ENCODE results near the gene CELA3B. TPM values are rescaled to one million over a fixed set of nuclear protein-coding genes. Genes with fewer than 3 reads are reported as not detected.
"Not testable (repeated sequence)": the region's sequence is repeated elsewhere in the genome, so short reads cannot be mapped to it uniquely, and the experiment has no call there.

The CELA3B gene
- total and polyA plus RNA-seq, 2 of the 13 experiments (the other 11 are each of a cell fraction or from before 2014, with no cell fraction given), result 0.34 TPM; not detected in 1

GRCh38 chr1:22003959-22004358 is 27.1 kb downstream of the CELA3B start:
- POLR2A ChIA-PET; H3K27ac ChIP-seq (ENCODE audit: extremely low read length, insufficient read depth, low read length); intact Hi-C loops (cut with micrococcal nuclease; ENCODE audit: unreplicated experiment); FAIRE-seq; CTCF ChIA-PET (ENCODE audit: low intra/inter-chr PET ratio, low total read pairs); DNase-seq (ENCODE audit: low spot score); H3K27me3 ChIP-seq (ENCODE audit: control insufficient read depth in 1 of 2, insufficient read depth in 2 of 2, low read length in 2 of 2); H3K36me3 ChIP-seq (replicated peaks in 1 of 2; ENCODE audit: control insufficient read depth in 1 of 2, insufficient read depth in 2 of 2, low read length in 2 of 2); H3K4me3 ChIP-seq (replicated peaks in 1 of 3; ENCODE audit: insufficient read depth in 1 of 3, low read depth in 2 of 3, low read length in 3 of 3); in situ Hi-C loops (cut with HindIII; ENCODE audit: extremely low pct_ligation_motif_present, low pct_unique_long_range_greater_than_20kb); H2AFZ ChIP-seq (ENCODE audit: low read length); BruUV-seq (replicated peaks); H3K9ac ChIP-seq (ENCODE audit: insufficient read depth, low read depth, low read length); ATAC-seq; H3K9me3 ChIP-seq (ENCODE audit: low read length); H4K20me1 ChIP-seq (ENCODE audit: insufficient read depth, low read length); H3K79me2 ChIP-seq (ENCODE audit: insufficient read depth, low read length); H3K4me2 ChIP-seq (ENCODE audit: low read depth, low read length): not testable (repeated sequence)
- TF ChIP-seq ZNF121 (CRISPR knock-in tag; IDR thresholded peaks at IDR 0.05), result peak; percentile 73
- WGBS (ENCODE audit: low lambda C conversion rate), result 75% methylated on average over 3 of the region's 3 CpGs
- peaks cover 48% of the 10 kb centered on the region for H3K4me1 ChIP-seq (ENCODE audit: insufficient read depth, low read length)

GRCh38 chr1:22005261-22006149 is 28.7 kb downstream of the CELA3B start:
- H3K27me3 ChIP-seq (ENCODE audit: control insufficient read depth in 1 of 2, insufficient read depth in 2 of 2, low read length in 2 of 2); H3K27ac ChIP-seq (ENCODE audit: extremely low read length, insufficient read depth, low read length); H3K36me3 ChIP-seq (replicated peaks in 1 of 2; ENCODE audit: control insufficient read depth in 1 of 2, insufficient read depth in 2 of 2, low read length in 2 of 2); CTCF ChIA-PET (ENCODE audit: low intra/inter-chr PET ratio, low total read pairs); POLR2A ChIA-PET; H3K9ac ChIP-seq (ENCODE audit: insufficient read depth, low read depth, low read length); intact Hi-C loops (cut with micrococcal nuclease; ENCODE audit: unreplicated experiment); H3K79me2 ChIP-seq (ENCODE audit: insufficient read depth, low read length); H2AFZ ChIP-seq (ENCODE audit: low read length); H3K9me3 ChIP-seq (ENCODE audit: low read length); FAIRE-seq; H4K20me1 ChIP-seq (ENCODE audit: insufficient read depth, low read length); in situ Hi-C loops (cut with HindIII; ENCODE audit: extremely low pct_ligation_motif_present, low pct_unique_long_range_greater_than_20kb); BruUV-seq (replicated peaks); H3K4me3 ChIP-seq (replicated peaks in 1 of 3; ENCODE audit: insufficient read depth in 1 of 3, low read depth in 2 of 3, low read length in 3 of 3); H3K4me2 ChIP-seq (ENCODE audit: low read depth, low read length): not testable (repeated sequence)
- H3K4me1 ChIP-seq (ENCODE audit: insufficient read depth, low read length), result peaks cover 36% of the 10 kb centered on the region
- 23% methylated on average over 14 of the region's 18 CpGs for WGBS (ENCODE audit: low lambda C conversion rate)
- ATAC-seq, result peak; percentile 94
- peak; percentile 50 for DNase-seq (ENCODE audit: low spot score)
- peak; percentile 81 for TF ChIP-seq CTCF (CRISPR knock-in tag; IDR thresholded peaks at IDR 0.05)
- TF ChIP-seq STAG1 (CRISPR knock-in tag; IDR thresholded peaks at IDR 0.05), result peak; percentile 76
- peak; percentile 20; the same call in 1 of the 2 replicates for TF ChIP-seq RAD21 (CRISPR knock-in tag; IDR thresholded peaks at IDR 0.05)
- 0 out of 2 replicates have a peak, but pooled peaks have one; percentile 33 for TF ChIP-seq GATAD1 (CRISPR knock-in tag; IDR thresholded peaks at IDR 0.05)
- TF ChIP-seq FOXA3 (CRISPR knock-in tag; IDR thresholded peaks at IDR 0.05), result peak; percentile 10; the same call in 1 of the 2 replicates
- peak; percentile 49; the same call in 1 of the 2 replicates for TF ChIP-seq ZNF501 (CRISPR knock-in tag; IDR thresholded peaks at IDR 0.05)
- peak; percentile 50; the same call in 1 of the 2 replicates for TF ChIP-seq HNF1B (CRISPR knock-in tag; IDR thresholded peaks at IDR 0.05)
- TF ChIP-seq SMC3 (IDR thresholded peaks at IDR 0.05; ENCODE audit: low read length), result peak; percentile 32; the same call in 1 of the 2 replicates

Data from HepG2 (cell line).